ENCODE results near the gene CACNB1.
"Not testable (repeated sequence)": the region's sequence is repeated elsewhere in the genome, so short reads cannot be mapped to it uniquely, and the experiment has no call there.

Gene CACNB1

DNA sequence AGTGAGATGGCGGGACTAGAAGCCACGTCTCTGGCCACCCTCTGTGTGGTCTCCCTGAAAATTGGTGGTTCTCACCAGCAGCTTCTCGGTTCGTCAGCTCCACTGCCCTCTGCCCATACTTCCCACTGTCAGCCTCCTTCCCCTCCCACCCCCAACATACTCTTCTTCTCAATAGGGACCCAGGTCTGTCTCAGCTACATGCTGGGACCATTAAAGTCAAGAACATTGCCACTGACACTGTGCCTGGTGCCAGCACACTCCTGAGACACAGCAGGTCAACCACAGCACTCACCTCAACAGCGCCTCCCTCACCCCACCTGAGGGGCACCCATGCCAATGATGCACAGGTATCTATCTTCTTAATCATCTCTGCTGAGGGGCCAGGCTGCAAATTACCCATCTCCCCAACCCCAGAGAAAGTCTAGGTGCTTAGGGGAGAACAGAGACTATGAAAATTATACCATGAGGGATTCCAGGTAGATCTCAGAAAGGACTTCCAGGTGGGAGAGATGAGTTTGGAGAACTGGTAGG, 47.3 kb downstream of the CACNB1 start:
- DNase-seq = peak; percentile 36

DNA sequence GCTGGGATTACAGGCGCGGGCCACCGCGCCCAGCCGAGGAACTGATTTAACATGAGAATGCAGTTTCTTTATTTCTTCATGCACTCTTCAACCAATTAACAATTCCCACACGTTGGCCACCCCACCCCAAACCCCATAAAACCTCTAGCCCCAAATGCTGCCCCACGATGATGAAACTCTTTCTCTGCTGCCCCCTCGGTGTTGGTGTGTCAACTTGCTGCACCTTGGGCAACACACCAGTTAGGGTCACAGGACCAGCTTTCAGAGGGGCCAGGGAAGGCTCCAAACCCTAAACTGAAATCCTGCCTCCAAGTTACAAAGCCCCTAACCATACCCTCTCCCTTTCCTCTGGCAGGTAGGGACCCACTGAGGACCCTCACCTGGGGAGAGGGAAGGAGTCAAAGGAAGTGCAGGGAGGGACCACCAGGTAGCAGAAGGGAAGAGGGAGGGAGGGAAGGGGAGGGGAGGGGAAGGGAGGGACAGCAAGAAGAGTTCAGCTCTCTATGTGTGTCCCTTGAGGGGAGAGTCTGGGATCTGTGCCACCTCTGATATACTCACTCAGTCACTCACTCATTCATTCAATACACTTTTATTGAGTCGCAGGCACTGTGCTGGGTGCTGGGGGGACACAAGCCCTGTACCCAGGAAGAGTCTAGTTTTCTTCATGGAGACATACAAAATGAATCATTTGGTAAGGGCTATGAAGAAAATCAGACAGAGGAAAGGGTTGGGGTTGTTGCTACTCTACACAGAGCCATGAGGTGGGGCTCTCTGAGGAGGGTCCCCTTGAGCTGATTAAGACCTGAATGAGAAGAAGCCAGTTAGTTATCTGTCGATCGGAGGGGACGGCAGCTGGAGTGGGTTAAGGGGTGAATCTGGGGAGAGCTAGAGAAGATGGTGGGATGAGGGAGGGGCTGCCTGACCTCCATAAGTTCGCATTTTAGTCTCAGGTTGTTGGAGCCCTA, 50.0 kb downstream of the CACNB1 start:
- no peak for DNase-seq

DNA sequence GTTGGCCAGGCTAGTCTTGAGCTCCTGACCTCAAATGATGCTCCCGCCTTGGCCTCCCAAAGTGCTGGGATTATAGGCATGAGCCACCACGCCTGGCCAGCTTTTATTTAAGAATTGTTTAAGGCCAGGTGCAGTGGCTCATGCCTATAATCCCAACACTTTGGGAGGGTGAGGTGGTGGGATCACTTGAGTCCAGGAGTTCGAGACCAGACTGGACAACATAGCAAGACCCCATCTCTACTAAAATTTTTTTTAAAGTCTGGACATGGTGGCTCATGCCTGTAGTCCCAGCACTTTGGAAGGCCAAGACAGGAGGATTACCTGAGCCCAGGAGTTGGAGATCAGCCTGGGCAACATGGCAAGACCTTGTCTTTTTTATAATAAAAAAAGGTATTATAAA, 51.2 kb downstream of the CACNB1 start:
- no peak for DNase-seq

DNA sequence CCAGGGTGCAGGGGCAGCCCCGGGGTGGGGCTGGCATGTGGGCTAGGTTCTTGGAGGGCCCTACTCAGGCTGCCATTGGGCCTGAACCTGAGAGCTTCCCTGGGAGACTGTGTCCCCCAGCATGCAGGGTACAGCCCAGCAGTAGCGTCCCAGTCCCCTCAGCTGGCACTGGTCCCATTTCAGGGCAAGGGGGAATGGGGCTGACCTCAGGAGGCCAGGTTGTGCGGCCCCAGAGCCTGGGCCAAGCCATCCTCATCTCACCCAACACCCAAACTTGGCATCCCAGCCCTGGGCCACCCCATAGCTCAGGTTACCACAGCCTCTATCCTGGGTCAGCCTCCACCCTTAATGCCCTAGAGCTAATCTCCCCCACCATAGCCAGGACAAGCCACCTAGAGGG, 52.3 kb downstream of the CACNB1 start:
- no peak for DNase-seq

DNA sequence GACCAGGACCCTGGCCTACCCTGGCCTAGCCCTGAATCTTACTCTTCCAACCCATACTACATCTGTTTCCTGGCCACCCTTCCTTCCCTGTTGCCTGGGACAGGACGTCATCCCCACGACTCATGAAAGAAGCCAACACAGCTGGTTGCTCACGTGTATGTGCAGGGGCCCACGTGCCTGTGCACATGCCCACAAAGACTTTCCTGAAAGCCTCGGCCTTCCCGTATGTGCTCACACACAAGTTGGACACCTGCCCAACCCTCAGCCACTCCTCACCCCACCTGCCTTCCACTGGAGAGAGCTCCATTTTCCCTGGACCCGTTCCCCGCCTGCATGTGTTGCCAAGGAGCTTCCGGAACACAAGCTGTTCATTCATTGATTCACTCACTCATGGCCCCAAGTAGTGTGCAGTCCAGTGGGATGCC, 53.0 kb downstream of the CACNB1 start:
- DNase-seq = no peak

DNA sequence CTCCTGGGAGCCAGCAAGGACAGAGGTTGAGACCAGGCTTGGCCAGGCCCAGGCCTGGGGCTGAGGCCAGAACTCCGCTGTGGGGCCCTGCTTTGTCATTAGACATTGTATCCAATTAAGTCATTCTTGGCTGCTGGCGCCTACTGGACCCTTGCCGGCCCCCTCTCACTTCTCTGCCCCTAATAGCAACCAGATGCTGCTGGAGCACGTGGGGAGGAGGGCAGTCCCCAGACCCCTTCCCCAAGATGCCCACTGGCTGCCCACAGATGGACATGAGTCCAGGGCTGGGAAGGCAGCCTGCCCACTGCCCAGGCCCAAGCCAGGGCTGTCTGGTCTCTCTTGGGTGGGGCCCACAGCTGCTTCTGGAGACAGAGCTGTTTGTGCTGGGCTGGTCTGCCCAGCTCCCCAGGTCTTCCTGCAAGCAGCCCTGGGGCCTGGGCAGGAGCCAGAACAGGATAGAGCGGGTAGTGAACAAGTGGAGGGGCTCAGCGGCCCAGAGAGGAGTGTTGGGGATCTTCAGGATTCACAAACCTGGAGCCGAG, 53.8 kb downstream of the CACNB1 start:
- no peak for DNase-seq

DNA sequence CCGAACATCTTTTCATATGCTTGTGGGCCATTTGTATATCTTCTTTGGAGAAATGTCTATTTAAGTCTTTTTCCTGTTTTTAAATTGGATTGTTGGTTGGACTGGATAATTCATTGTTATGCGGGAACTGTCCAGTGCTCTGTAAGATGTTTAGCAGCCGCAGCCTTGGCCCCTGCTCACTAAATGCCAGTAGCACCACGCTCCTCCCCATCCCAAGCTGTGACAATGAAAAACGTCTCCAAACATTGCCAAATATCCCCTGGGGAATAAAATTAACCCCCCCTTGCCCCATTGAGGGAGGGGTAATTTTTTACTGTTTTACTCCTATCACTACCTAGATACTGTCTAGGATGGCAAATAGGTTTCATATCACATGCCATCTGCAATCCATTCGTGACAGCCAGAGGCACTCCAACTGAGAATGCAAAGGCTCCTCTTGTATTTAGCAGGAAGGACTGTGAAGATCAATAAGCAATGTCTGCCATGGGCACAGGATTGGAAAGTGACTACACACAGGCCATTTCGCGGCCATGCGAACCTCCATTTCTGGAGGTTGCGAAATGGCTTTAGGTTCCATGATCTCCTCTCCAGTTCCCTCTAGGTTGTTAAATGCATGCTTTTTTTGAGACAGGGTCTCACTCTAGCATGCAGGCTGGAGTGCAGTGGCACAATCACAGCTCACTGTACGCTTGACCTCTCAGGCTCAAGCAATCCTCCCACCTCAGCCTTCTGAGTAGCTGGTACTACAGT, 55.4 kb downstream of the CACNB1 start:
- DNase-seq = no peak

DNA sequence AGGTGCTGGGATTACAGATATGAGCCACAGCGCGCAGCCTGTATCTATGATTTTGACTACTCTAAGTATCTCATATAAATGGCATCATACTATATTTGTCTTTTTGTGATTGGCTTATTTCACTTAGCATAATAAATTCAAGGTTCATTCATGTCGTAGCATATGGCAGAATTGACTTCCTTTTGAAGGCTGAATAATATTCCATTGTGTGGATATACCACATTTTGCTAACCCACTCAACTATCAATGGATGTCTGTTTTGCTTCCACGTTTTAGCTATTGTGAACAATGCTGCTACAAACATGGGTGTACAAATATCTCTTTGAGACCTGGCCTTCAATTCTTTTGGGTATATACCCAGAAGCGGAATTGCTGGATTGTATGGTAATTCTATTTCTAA, 56.2 kb downstream of the CACNB1 start:
- DNase-seq = no peak

DNA sequence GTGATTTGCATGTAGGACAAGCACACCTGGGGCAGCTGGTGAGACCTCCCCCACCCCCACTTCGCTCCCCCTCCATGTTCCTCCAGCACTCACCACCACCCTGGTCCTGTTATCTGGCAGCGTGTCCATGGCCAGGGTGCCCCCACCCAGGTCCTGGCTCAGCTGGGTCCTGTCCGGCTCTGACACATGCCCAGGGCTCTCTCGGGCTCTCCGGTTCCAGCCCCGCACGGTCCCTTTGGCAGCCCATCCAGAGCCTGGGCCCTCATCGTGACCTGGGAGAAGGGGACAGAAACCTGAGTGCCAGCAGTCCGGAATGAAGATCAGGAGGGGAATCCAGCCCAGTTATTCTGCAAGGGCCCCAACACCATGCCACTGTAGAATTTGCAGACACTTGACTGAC, 57.9 kb downstream of the CACNB1 start:
- DNase-seq = no peak

DNA sequence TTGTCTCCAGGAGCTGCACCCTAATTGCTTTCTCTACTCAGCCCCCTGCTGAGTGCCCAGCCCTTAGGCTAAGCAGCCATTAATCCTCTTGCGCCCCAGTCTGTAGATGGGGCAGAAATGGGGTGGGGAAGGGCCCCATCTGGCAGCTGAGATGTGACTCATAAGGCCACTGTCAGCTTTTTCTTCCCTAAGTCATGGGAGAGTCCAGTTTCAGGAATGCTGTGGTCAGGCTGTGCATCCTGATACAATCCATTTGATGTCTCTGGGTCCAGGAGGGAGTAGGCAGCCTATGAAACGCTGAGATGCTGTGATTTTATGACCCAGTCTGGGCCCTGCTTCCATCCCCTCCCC, 58.3 kb downstream of the CACNB1 start:
- DNase-seq = no peak

DNA sequence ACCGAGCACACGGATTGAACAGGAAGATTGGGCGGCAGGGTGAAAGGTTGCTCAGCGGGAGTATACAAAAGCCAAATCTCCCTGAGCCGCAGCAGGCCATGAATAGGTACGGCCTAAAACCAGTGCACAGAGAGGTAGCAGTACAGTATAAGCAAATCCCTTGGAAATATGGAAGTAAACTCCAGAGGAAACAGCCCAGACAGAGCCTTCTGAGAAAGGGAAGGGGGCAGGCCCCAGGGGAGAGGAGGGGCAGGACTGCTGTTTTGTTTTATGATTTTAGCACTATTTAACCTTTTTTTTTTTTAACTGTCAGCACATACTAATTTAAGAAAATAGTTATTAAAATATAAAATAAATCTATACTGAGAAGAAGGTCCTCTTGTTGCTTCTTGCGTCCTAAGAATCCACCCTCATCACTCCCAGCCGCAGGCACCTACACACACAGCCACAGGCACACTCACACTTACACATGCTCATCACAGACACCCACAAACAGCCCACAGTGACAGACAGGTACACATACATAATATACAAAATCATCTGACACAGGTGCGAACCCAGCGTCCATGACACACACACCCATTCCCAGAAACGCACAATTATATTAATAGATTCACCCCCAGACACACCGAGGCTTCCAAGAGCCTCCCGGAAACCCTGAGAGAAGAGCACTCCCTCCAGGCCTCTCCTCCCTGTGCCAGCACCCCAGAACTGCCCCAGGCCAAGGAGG, 58.9 kb downstream of the CACNB1 start:
- no peak for DNase-seq

DNA sequence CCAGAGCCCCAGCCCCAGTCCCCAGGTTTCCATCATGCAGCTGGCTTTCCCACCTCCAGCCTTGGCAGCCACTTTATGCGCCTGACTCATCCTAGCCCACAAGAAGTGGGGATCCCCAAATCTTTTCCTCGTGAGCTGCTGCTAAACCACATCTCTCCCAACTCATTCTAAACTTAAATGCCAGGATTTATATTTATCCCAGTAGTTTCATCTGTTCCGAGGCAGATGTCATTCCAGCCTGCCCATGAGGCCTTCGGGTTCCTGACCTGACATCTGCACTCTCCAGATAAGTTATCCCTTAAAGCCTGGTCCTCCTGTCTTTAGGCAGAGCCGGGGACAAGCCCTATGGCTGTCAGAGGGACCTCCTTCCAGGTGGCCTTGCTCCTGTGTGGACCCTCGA, 62.6 kb downstream of the CACNB1 start:
- DNase-seq = no peak

DNA sequence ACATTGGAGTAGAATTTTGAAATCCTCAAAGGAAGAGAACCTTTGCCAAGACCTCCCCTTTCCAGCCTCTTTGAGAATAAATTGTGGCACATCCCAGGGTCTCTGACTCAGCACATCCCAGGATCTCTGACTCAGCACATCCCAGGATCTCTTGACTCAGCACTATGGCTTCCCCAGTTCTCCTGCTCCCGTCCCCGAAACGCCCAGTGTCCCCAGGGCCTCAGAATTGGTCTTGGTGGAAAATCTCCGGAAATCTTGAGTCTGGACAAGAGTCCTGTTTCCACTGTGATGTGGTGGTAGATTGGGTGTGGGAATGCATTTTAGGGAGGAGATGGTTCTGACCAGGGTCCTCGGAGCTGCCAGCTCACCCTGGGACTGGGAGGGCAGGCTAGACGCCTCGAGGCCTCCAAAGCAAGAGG, 65.3 kb downstream of the CACNB1 start:
- no peak for DNase-seq

DNA sequence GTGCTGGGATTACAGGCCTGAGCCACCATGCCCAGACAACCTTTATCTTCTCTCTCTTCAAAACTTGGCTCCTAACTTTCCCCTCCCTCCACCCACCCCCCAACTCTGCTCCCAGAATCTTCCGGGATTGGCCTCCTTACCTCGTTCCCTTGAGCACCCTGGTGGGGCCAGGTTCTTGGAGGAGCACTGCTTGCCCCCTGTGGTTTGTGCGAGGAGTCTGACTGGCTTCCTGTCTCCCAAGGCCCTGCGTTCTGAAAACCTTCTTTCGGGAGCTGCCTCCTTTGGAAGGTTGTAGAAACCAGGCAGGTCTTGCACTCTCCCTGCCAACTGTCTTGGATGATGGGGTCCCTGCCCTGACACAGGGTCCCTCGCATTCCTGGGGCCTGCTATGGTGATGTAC, 65.9 kb downstream of the CACNB1 start:
- no peak for DNase-seq

DNA sequence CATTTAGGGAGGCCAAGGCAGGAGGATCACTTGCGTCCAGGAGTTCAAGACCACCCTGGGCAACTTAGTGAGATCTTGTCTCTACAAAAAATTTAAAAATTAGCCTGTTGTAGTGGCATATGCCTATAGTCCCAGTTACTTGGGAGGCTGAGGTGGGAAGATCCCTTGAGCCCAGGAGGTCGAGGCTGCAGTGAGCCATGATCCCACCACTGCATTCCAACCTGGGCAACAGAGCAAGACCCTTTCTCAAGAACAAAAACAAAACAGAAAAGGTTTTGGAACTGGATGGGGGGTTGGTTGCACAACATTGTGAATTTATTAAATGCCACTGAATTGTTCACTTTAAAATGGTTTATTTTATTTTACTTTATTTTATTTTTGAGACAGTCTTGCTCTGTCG, 67.3 kb downstream of the CACNB1 start:
- no peak for DNase-seq

DNA sequence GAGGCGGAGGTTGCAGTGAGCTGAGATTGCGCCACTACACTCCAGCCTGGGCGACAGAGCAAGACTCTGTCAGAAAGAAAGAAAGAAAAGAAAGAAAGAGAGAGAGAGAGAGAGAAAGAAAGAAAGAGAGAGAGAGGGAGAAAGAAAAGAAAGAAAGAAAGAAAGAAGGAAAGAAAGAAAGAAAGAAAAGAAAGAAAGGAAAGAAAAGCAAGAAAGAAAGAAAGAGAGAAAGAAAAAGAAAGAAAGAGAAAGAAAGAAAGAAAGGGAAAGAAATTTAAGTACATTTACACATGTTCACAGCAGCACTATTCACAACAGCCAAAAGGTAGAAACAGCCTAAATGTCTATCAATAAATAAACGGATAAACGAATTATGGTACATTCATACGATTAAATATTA, 67.9 kb downstream of the CACNB1 start:
- not testable (repeated sequence) for DNase-seq

DNA sequence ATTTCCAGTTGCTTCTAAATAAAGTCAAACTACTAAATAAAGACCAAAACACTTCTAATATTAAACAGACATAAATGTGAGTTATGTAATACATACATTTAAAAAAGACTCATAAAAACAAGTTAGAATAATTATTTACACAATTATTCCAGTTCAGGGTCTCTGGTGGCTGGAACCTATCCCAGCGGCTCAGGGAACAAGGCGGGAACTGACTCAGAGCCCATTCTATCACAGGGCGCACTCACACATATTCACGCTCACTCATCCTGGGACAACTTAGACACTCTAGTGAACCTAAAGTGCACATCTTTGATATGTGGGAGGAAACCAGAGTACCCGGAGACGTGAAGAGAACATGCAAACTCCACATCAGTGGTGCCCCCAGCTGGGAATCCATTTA, 71.0 kb downstream of the CACNB1 start:
- no peak for DNase-seq

DNA sequence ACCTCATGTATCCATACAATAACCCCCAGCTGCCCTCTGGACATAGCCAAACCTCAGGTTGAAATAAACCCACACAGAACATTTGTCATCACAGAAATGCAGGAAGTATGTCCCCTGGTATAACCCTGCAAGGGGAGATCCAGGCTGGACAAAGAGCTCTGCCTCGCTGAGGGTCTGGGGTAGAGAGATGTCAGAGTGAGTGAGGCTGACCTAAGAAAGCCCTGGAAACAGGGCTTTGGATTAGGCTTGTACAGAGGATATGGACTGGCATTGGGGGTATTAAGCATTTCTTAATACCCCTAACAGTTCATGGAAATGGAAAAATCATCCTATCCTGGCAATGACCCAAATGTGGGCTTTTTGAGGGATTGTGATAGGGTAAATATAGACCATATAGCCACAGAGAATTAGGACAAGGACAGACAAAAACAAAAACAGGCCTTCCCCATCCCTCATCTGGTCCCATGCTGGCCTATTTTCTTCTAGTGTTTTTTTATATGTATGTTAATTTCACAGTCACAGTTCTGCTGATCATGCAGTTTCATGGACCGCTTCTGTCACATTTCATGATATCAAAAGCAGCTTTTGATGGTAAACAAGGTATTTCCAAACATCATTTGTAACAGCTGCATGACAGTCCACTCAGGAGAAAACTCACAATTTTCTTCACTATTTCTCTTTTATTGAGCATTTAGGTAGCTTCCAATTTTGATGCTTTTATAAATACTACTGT, 72.2 kb downstream of the CACNB1 start:
- no peak for DNase-seq

DNA sequence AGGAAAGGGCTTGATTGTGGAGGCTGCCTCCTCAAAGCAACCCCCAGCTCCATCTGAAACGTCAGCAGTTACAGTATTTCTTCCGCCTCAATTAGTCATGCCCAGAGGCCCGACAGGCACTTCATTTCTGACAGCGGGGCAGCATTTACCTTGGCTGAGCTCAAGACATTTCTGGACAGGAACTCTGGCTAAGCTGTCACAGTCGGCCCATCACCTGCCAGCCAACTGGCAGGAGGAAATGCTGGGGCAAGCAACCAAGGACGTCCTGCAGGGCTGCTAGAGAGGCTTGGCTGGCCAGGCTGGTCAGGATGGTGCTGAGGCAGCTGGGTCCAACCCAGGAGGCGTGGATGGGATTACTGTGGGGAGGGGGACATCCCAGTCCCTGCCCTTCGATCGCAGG, 73.8 kb downstream of the CACNB1 start:
- DNase-seq = no peak
